GM23338 (cell line): Measurements from ENCODE around the gene IL13. TPM values are rescaled to one million over a fixed set of nuclear protein-coding genes. Genes with fewer than 3 reads are reported as not detected.

ENCODE experiments used
- ATAC-seq: fragments of 200-7000 bp; cut with Tn5 transposase; 3 replicates; pipeline ENCODE4 v1.9.1; 2020
- DNase-seq: peaks from one replicate; pipeline ENCODE4 v3.0.0-alpha.2; 2015; ENCODE audit warnings: low spot score
- H2AFZ ChIP-seq: fragments of 200-600 bp; sonication (generic); 2 replicates; pipeline ENCODE4 v1.8.0; 2016; ENCODE audit warnings: antibody characterized with exemption, mild to moderate bottlenecking, moderate library complexity
- H3F3A ChIP-seq: fragments of 200-600 bp; sonication (generic); replicated peaks from 2 replicates; pipeline ENCODE4 v1.8.0; 2017; ENCODE audit warnings: antibody characterized with exemption, mixed run types, low read depth
- H3K27ac ChIP-seq: fragments of 200-600 bp; sonication (generic); 2 replicates; pipeline ENCODE4 v1.6.1; 2016; ENCODE audit warnings: low read depth
- H3K27me3 ChIP-seq: fragments of 200-600 bp; sonication (generic); 2 replicates; pipeline ENCODE4 v1.8.0; 2016; ENCODE audit warnings: mild to moderate bottlenecking, mixed run types, moderate library complexity; ENCODE audit not compliant: insufficient read depth
- H3K36me3 ChIP-seq: fragments of 200-600 bp; sonication (generic); 2 replicates; pipeline ENCODE4 v1.8.0; 2016; ENCODE audit warnings: mild to moderate bottlenecking; ENCODE audit not compliant: insufficient read depth
- H3K4me1 ChIP-seq: fragments of 200-600 bp; sonication (generic); 2 replicates; pipeline ENCODE4 v1.8.0; 2016; ENCODE audit warnings: mild to moderate bottlenecking, moderate library complexity; ENCODE audit not compliant: insufficient read depth
- H3K4me2 ChIP-seq: fragments of 200-600 bp; sonication (generic); 2 replicates; pipeline ENCODE4 v1.7.1; 2017; ENCODE audit warnings: mixed run types
- H3K4me3 ChIP-seq: fragments of 200-600 bp; sonication (generic); 2 replicates; pipeline ENCODE4 v1.6.1; 2016; ENCODE audit warnings: mixed run types
- H3K79me2 ChIP-seq: fragments of 200-600 bp; sonication (generic); replicated peaks from 2 replicates; pipeline ENCODE4 v1.8.0; 2017; ENCODE audit warnings: mild to moderate bottlenecking; ENCODE audit not compliant: insufficient read depth
- H3K9me2 ChIP-seq: fragments of 200-600 bp; sonication (generic); 2 replicates; pipeline ENCODE4 v1.8.0; 2017; ENCODE audit not compliant: insufficient read depth
- H4K20me1 ChIP-seq: fragments of 200-600 bp; sonication (generic); replicated peaks from 2 replicates; pipeline ENCODE4 v1.8.0; 2017; ENCODE audit warnings: mild to moderate bottlenecking; ENCODE audit not compliant: insufficient read depth
- H3K27ac Mint-ChIP-seq: 2 replicates; pipeline ENCODE4 v1.8.0; 2020; ENCODE audit warnings: inconsistent platforms, mild to moderate bottlenecking, moderate library complexity, mixed read lengths
- H3K27me3 Mint-ChIP-seq: 3 replicates; pipeline ENCODE4 v1.8.0; 2022; ENCODE audit warnings: low read depth, mild to moderate bottlenecking, moderate library complexity, mixed read lengths, inconsistent platforms; ENCODE audit not compliant: insufficient read depth, poor library complexity
- H3K36me3 Mint-ChIP-seq: 3 replicates; pipeline ENCODE4 v1.8.0; 2021; ENCODE audit warnings: low read depth, mild to moderate bottlenecking, inconsistent platforms, moderate library complexity, mixed read lengths
- H3K4me1 Mint-ChIP-seq: 3 replicates; pipeline ENCODE4 v1.8.0; 2020; ENCODE audit warnings: mild to moderate bottlenecking, inconsistent platforms, mixed read lengths
- H3K4me3 Mint-ChIP-seq: 3 replicates; pipeline ENCODE4 v1.8.0; 2021; ENCODE audit warnings: moderate library complexity, mild to moderate bottlenecking, inconsistent platforms, mixed read lengths
- H3K9me3 Mint-ChIP-seq: 3 replicates; pipeline ENCODE4 v1.8.0; 2020; ENCODE audit warnings: moderate library complexity, mild to moderate bottlenecking, inconsistent platforms, mixed read lengths
- CREB1 ChIP-seq: fragments of 250-450 bp; sonication (Bioruptor Pico); IDR thresholded peaks from 2 replicates; pipeline ENCODE4 v1.5.0; 2020; ENCODE audit warnings: low read depth, mild to moderate bottlenecking, moderate library complexity
- CTCF ChIP-seq, 2 experiments: fragments of 200-600 bp in 1 of 2; sonication (generic) in 1 of 2; conservative IDR thresholded peaks; 2 replicates each; pipeline versions ENCODE4 v1.5.1 to v1.6.1; 2016 to 2017; ENCODE audit warnings: antibody characterized with exemption in 2 of 2, low read depth in 2 of 2, mild to moderate bottlenecking in 2 of 2, moderate library complexity in 1 of 2
- EZH2 ChIP-seq: fragments of 200-600 bp; sonication (generic); IDR thresholded peaks from one replicate; pipeline ENCODE4 v1.8.0; 2017; ENCODE audit warnings: antibody characterized with exemption, mild to moderate bottlenecking, low read depth; ENCODE audit not compliant: unreplicated experiment
- EZH2phosphoT487 ChIP-seq: fragments of 200-600 bp; sonication (generic); IDR thresholded peaks from one replicate; pipeline ENCODE4 v1.8.1; 2018; ENCODE audit warnings: antibody characterized with exemption; ENCODE audit not compliant: unreplicated experiment
- JUNB ChIP-seq: IDR thresholded peaks from one replicate; pipeline ENCODE4 v1.6.1; 2016; ENCODE audit warnings: antibody characterized with exemption; ENCODE audit not compliant: unreplicated experiment
- NANOG ChIP-seq: IDR thresholded peaks from 2 replicates; pipeline ENCODE4 v1.6.1; 2016; ENCODE audit warnings: antibody characterized with exemption, borderline replicate concordance
- POLR2AphosphoS5 ChIP-seq: IDR thresholded peaks from 2 replicates; pipeline ENCODE4 v1.6.1; 2016; ENCODE audit warnings: antibody characterized with exemption, low read depth
- REST ChIP-seq: IDR thresholded peaks from one replicate; pipeline ENCODE4 v1.6.1; 2018; ENCODE audit warnings: antibody characterized with exemption; ENCODE audit not compliant: unreplicated experiment
- STAT1 ChIP-seq: IDR thresholded peaks from one replicate; pipeline ENCODE4 v1.6.1; 2016; ENCODE audit warnings: antibody characterized with exemption; ENCODE audit not compliant: unreplicated experiment
- ZNF114 ChIP-seq: fragments of 250-450 bp; sonication (Bioruptor Pico); IDR thresholded peaks from 2 replicates; pipeline ENCODE4 v1.5.0; 2020; ENCODE audit warnings: mild to moderate bottlenecking, moderate library complexity
- ZNF462 ChIP-seq: fragments of 250-450 bp; sonication (Bioruptor Pico); IDR thresholded peaks from 2 replicates; pipeline ENCODE4 v1.5.0; 2020; ENCODE audit warnings: mild to moderate bottlenecking, moderate library complexity
- polyA plus RNA-seq: library from polyadenylated mRNA; unstranded; fragments of >200 nt; fragmentation: Nextera tagmentation; extraction: Ambion mirVana; gene quantifications from 2 replicates; pipeline ENCODE4 v1.2.1, GENCODE V29; 2016
- total RNA-seq: library from RNA; depleted of rRNA; stranded (reverse); fragments of >200 nt; shearing (Covaris generic); gene quantifications from 2 replicates; pipeline ENCODE4 v1.2.3, GENCODE V29; 2014

Gene IL13
- total and polyA plus RNA-seq, 2 experiments from 2014 or later = not detected

- H3K9me3 Mint-ChIP-seq = no peaks in the 10 kb centered on the region
- no peak overlapping the region for H3K27ac Mint-ChIP-seq
- peaks cover 6% of the 10 kb centered on the region for H3K36me3 ChIP-seq
These were observed 20.7 kb upstream of the IL13 start for GRCh38 chr5:132637241-132637640.

More at GRCh38 chr5:132637241-132637640, 20.7 kb upstream of the IL13 start:
- peaks cover 1% of the 10 kb centered on the region for H3K27me3 Mint-ChIP-seq
- TF ChIP-seq ZNF462 (CRISPR knock-in tag) = no peak
- no peak for TF ChIP-seq STAT1
- TF ChIP-seq POLR2AphosphoS5 = no peak
- no peak for TF ChIP-seq JUNB
- TF ChIP-seq NANOG = no peak
- no peak for TF ChIP-seq ZNF114 (CRISPR knock-in tag)
- TF ChIP-seq REST = no peak
- no peak for TF ChIP-seq CREB1
- TF ChIP-seq EZH2phosphoT487 = no peak
- TF ChIP-seq CTCF (conservative IDR thresholded peaks at IDR 0.05; ENCODE audit: low read depth in 2 of 2) = no peak
- TF ChIP-seq EZH2 = no peak
- Histone ChIP-seq H3K4me1 (no peaks in the 10 kb centered on the region), H3K79me2 (no peaks in the 10 kb centered on the region), H3F3A (no peaks in the 10 kb centered on the region), H4K20me1 (no peaks in the 10 kb centered on the region), H3K27ac (no peak overlapping the region), H2AFZ (no peak overlapping the region), H3K27me3 (no peaks in the 10 kb centered on the region), H3K4me2 (no peak overlapping the region), H3K4me3 (no peak overlapping the region), H3K9me2 (no peaks in the 10 kb centered on the region)
- H3K4me3 Mint-ChIP-seq = no peak overlapping the region
- ATAC-seq (no peak), DNase-seq (no peak)
- H3K36me3 Mint-ChIP-seq = peaks cover 26% of the 10 kb centered on the region
- no peaks in the 10 kb centered on the region for H3K4me1 Mint-ChIP-seq
